Fibroblast of skin of right biceps (primary cell): ENCODE measurements around the gene FOXN1.

Source experiments
- DNase-seq: peaks from one replicate; pipeline ENCODE4 v3.0.0-alpha.2; 2013

The FOXN1 gene

GRCh38 chr17:28576758-28577465 lies 70.8 kb downstream of the FOXN1 start, which contains the start of gene ALDOC:
Gene ALDOC, minus strand, starts transcription at chr17:28576895. Its CDS starts 1,363 bp downstream, at chr17:28575532.
- DNase-seq, result peak; percentile 92

GRCh38 chr17:28577466-28577824 lies 71.3 kb downstream of the FOXN1 start:
- DNase-seq, result no peak

- DNase-seq, result no peak
Measured at GRCh38 chr17:28578246-28579195, 72.4 kb downstream of the FOXN1 start.

GRCh38 chr17:28579526-28579925 lies 73.4 kb downstream of the FOXN1 start:
- no peak for DNase-seq

GRCh38 chr17:28580959-28581358 lies 74.8 kb downstream of the FOXN1 start:
- DNase-seq, result no peak

- no peak for DNase-seq
Measured at GRCh38 chr17:28582513-28582912, 76.4 kb downstream of the FOXN1 start.

GRCh38 chr17:28584434-28584833 lies 78.3 kb downstream of the FOXN1 start:
- no peak for DNase-seq

- no peak for DNase-seq
Measured at GRCh38 chr17:28585851-28586250, 79.7 kb downstream of the FOXN1 start.
